ENCODE data around the gene DNAH6. TPM values are rescaled to one million over a fixed set of nuclear protein-coding genes. Genes with fewer than 3 reads are reported as not detected.

Gene DNAH6
- total and polyA plus RNA-seq, 9 of the 15 experiments (the other 6 are each of a cell fraction or from before 2014, with no cell fraction given) = 0.01 to 0.04 (median 0.01) TPM; not detected in 5

GRCh38 chr2:84652431-84652830, 136.1 kb downstream of the DNAH6 start:
- intact Hi-C loops (cut with micrococcal nuclease) = loop anchor here (10.0 kb wide), 1 partner anchor 272 kb away; no protein-coding TSS in a partner anchor
- no peak for DNase-seq (ENCODE audit: extremely low read depth in 1 of 4, low spot score in 3 of 4)
- no peaks in the 10 kb centered on the region for H3K36me3 ChIP-seq (ENCODE audit: control insufficient read depth, insufficient read depth, low read length)
- no peaks in the 10 kb centered on the region for H3K9me3 ChIP-seq (replicated peaks; ENCODE audit: control insufficient read depth, insufficient read depth, low read depth, low read length)
- no peaks in the 10 kb centered on the region for H3K27me3 ChIP-seq (ENCODE audit: control insufficient read depth in 2 of 2, insufficient read depth in 2 of 2, low read length in 2 of 2)
- no peaks in the 10 kb centered on the region for H3K9me1 ChIP-seq (ENCODE audit: control insufficient read depth, insufficient read depth, low read length)
- H3K4me2 ChIP-seq (ENCODE audit: insufficient read depth, low read length) = no peak overlapping the region
- FAIRE-seq = no peak
- ChIA-PET POLR2A (no interaction called here), CTCF (ENCODE audit: low intra/inter-chr PET ratio) (interaction anchor here (0.9 kb wide), 1 partner anchor 230 kb away, joined by 3 read pairs; no protein-coding TSS in a partner anchor)
- no peak for TF ChIP-seq MCM5 (IDR thresholded peaks at IDR 0.05; ENCODE audit: low read depth)
- TF ChIP-seq MYBL2 (IDR thresholded peaks at IDR 0.05; ENCODE audit: low read depth) = no peak
- no peak for TF ChIP-seq MYBL2 (CRISPR knock-in tag; IDR thresholded peaks at IDR 0.05; ENCODE audit: borderline replicate concordance)
- no peak for TF ChIP-seq E2F3 (CRISPR knock-in tag; IDR thresholded peaks at IDR 0.05)
- TF ChIP-seq SMC3 (conservative IDR thresholded peaks at IDR 0.05; ENCODE audit: insufficient read depth, low read depth, low read length) = no peak
- no peak for TF ChIP-seq TCF7 (IDR thresholded peaks at IDR 0.05; ENCODE audit: borderline replicate concordance)
- TF ChIP-seq ZNF23 (CRISPR knock-in tag; IDR thresholded peaks at IDR 0.05) = no peak
- TF ChIP-seq HCFC1 (IDR thresholded peaks at IDR 0.05; ENCODE audit: low read depth, low read length) = no peak
- no peak for TF ChIP-seq THRAP3 (IDR thresholded peaks at IDR 0.05; ENCODE audit: borderline replicate concordance)
- no peak for TF ChIP-seq SIN3A (IDR thresholded peaks at IDR 0.05; ENCODE audit: borderline replicate concordance in 2 of 2, control insufficient read depth in 1 of 2, low read depth in 2 of 2, low read length in 2 of 2)
- TF ChIP-seq STAT5A (IDR thresholded peaks at IDR 0.05; ENCODE audit: borderline replicate concordance, low read length) = no peak
- no peak for TF ChIP-seq DDX20 (tag; IDR thresholded peaks at IDR 0.05; ENCODE audit: low read depth)
- no peak for TF ChIP-seq TEAD4 (IDR thresholded peaks at IDR 0.05; ENCODE audit: low read length)
- TF ChIP-seq TEAD4 (CRISPR knock-in tag; IDR thresholded peaks at IDR 0.05; ENCODE audit: borderline replicate concordance) = no peak
- TF ChIP-seq ASH1L (IDR thresholded peaks at IDR 0.05; ENCODE audit: borderline replicate concordance, low read depth, partially characterized antibody) = no peak
- TF ChIP-seq SETDB1 (IDR thresholded peaks at IDR 0.05; ENCODE audit: low read length) = no peak
- no peak for TF ChIP-seq POLR2AphosphoS2 (IDR thresholded peaks at IDR 0.05; ENCODE audit: low read length)
- no peak for TF ChIP-seq MED1 (CRISPR knock-in tag; IDR thresholded peaks at IDR 0.05; ENCODE audit: borderline replicate concordance)
- WGBS (ENCODE audit: insufficient coverage, low coverage, missing lambda C conversion rate) = 13% methylated on average over 1 of the region's 1 CpG
- no peak overlapping the region for H2AFZ ChIP-seq (ENCODE audit: low read depth, low read length)
- H3K9ac ChIP-seq (ENCODE audit: insufficient read depth in 1 of 2, low read depth in 2 of 2, low read length in 2 of 2) = no peak overlapping the region
- in situ Hi-C loops (cut with MboI) = no loop called here
- H3K27ac ChIP-seq (ENCODE audit: extremely low read depth, low read depth, low read length) = no peak overlapping the region
- BruUV-seq (replicated peaks) = no TSS peak
- H3K79me2 ChIP-seq (ENCODE audit: control insufficient read depth, insufficient read depth, low read length) = no peaks in the 10 kb centered on the region
- H3K4me3 ChIP-seq = no peak overlapping the region
- no peaks in the 10 kb centered on the region for H4K20me1 ChIP-seq (replicated peaks; ENCODE audit: control insufficient read depth, insufficient read depth, low read length)
- no peaks in the 10 kb centered on the region for H3K4me1 ChIP-seq (replicated peaks in 1 of 2; ENCODE audit: control insufficient read depth in 2 of 2, insufficient read depth in 2 of 2, low read length in 2 of 2)
- no peak for ATAC-seq
